ENCODE data around the gene TOP2A. TPM values are rescaled to one million over a fixed set of nuclear protein-coding genes. Genes with fewer than 3 reads are reported as not detected.

Gene TOP2A
- total and polyA plus RNA-seq, 9 of the 15 experiments (the other 6 are each of a cell fraction or from before 2014, with no cell fraction given): 133 to 347 (median 259) TPM

DNA sequence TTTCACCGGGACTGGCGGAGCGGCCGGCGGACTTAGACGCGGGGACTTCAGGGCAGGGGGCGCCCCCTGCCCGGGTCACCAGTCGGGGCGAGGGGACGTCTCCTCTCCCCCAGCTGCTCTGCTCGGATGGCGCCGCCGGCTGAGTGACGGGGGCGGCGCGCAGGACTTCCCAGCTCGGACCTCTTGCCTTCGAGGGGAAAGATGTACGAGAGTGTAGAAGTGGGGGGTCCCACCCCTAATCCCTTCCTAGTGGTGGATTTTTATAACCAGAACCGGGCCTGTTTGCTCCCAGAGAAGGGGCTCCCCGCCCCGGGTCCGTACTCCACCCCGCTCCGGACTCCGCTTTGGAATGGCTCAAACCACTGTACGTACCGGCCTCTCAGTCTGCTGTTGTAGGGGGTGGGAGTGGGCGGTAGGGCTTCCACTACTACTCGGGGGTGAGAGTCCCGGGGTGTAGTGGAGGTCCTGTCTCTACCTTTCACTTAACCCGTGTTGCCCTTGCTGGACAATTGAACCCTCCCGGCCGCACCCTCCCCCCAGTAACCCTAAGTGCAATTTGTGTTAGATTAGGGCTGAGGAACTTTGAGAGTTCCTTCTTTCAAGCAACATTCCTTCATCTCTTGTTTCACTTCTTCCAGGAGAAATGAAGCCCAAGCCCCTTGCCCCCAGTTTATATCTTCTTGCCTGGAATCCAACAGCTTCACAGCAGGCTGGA, 75.0 kb downstream of the TOP2A start:
- FAIRE-seq (no peak), ATAC-seq (no peak), DNase-seq (ENCODE audit: extremely low read depth in 1 of 4, low spot score in 3 of 4) (no peak)
- Histone ChIP-seq H2AFZ (ENCODE audit: low read depth, low read length) (peak overlapping the region; percentile 25; the same call in 1 of the 2 replicates), H3K9me1 (ENCODE audit: control insufficient read depth, insufficient read depth, low read length) (no peaks in the 10 kb centered on the region), H3K27me3 (ENCODE audit: control insufficient read depth in 2 of 2, insufficient read depth in 2 of 2, low read length in 2 of 2) (no peaks in the 10 kb centered on the region), H3K27ac (ENCODE audit: extremely low read depth, low read depth, low read length) (peak overlapping the region; percentile 91; the same call in 2 of the 3 replicates), H3K4me1 (replicated peaks in 1 of 2; ENCODE audit: control insufficient read depth in 2 of 2, insufficient read depth in 2 of 2, low read length in 2 of 2) (peaks cover 48 to 64% of the 10 kb centered on the region in 2 experiments), H3K4me3 (peak overlapping the region; percentile 60), H3K36me3 (ENCODE audit: control insufficient read depth, insufficient read depth, low read length) (peaks cover 26% of the 10 kb centered on the region; the same call in 2 of the 3 replicates), H3K9ac (ENCODE audit: insufficient read depth in 1 of 2, low read depth in 2 of 2, low read length in 2 of 2) (peak overlapping the region; percentile 70 to 89), H4K20me1 (replicated peaks; ENCODE audit: control insufficient read depth, insufficient read depth, low read length) (no peaks in the 10 kb centered on the region; the same call in 1 of the 2 replicates), H3K4me2 (ENCODE audit: insufficient read depth, low read length) (peak overlapping the region; percentile 83), H3K9me3 (replicated peaks; ENCODE audit: control insufficient read depth, insufficient read depth, low read depth, low read length) (no peaks in the 10 kb centered on the region), H3K79me2 (ENCODE audit: control insufficient read depth, insufficient read depth, low read length) (peaks cover 55% of the 10 kb centered on the region)
- in situ Hi-C loops (cut with MboI) (no loop called here), intact Hi-C loops (cut with micrococcal nuclease) (loop anchor here (5.0 kb wide), 1 partner anchor 35 kb away; the partner anchor contains the start of gene RARA)
- POLR2A ChIA-PET: interaction anchor here (0.5 to 1.1 kb wide), 3 partner anchors 14 to 36 kb away, joined by 3 to 5 read pairs (median 4); no protein-coding TSS in a partner anchor
- BruUV-seq (replicated peaks): no TSS peak
- 27% methylated on average over 20 of the region's 38 CpGs for WGBS (ENCODE audit: insufficient coverage, low coverage, missing lambda C conversion rate)
- CTCF ChIA-PET (ENCODE audit: low intra/inter-chr PET ratio): no interaction called here
- TF ChIP-seq POLR2B (IDR thresholded peaks at IDR 0.05; ENCODE audit: low read depth, partially characterized antibody) (no peak), HNRNPH1 (optimal IDR thresholded peaks at IDR 0.05; ENCODE audit: low read depth, low read length) (no peak), ZNF316 (IDR thresholded peaks at IDR 0.05) (no peak), PTRF (tag; IDR thresholded peaks at IDR 0.05) (no peak), ZNF282 (CRISPR knock-in tag; IDR thresholded peaks at IDR 0.05) (no peak), ZC3H8 (IDR thresholded peaks at IDR 0.05) (no peak), NCOA6 (IDR thresholded peaks at IDR 0.05) (no peak), YY1 (IDR thresholded peaks at IDR 0.05; ENCODE audit: borderline replicate concordance in 1 of 3, control insufficient read depth in 1 of 3, extremely low read depth in 1 of 3, insufficient read depth in 3 of 3, insufficient read length in 1 of 3, insufficient replicate concordance in 2 of 3, low read depth in 1 of 3, low read length in 2 of 3) (no peak), EGR1 (conservative IDR thresholded peaks at IDR 0.05) (peak; percentile 25; the same call in 1 of the 2 replicates), PHB (CRISPR knock-in tag; IDR thresholded peaks at IDR 0.05) (no peak)
- TF ChIP-seq, protein P1, sequence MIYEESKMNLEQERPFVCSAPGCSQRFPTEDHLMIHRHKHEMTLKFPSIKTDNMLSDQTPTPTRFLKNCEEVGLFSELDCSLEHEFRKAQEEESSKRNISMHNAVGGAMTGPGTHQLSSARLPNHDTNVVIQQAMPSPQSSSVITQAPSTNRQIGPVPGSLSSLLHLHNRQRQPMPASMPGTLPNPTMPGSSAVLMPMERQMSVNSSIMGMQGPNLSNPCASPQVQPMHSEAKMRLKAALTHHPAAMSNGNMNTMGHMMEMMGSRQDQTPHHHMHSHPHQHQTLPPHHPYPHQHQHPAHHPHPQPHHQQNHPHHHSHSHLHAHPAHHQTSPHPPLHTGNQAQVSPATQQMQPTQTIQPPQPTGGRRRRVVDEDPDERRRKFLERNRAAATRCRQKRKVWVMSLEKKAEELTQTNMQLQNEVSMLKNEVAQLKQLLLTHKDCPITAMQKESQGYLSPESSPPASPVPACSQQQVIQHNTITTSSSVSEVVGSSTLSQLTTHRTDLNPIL (CRISPR knock-in tag; IDR thresholded peaks at IDR 0.05): no peak
- TF ChIP-seq, protein P2, sequence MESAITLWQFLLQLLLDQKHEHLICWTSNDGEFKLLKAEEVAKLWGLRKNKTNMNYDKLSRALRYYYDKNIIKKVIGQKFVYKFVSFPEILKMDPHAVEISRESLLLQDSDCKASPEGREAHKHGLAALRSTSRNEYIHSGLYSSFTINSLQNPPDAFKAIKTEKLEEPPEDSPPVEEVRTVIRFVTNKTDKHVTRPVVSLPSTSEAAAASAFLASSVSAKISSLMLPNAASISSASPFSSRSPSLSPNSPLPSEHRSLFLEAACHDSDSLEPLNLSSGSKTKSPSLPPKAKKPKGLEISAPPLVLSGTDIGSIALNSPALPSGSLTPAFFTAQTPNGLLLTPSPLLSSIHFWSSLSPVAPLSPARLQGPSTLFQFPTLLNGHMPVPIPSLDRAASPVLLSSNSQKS (CRISPR knock-in tag; IDR thresholded peaks at IDR 0.05): no peak
- TF ChIP-seq, protein P3, sequence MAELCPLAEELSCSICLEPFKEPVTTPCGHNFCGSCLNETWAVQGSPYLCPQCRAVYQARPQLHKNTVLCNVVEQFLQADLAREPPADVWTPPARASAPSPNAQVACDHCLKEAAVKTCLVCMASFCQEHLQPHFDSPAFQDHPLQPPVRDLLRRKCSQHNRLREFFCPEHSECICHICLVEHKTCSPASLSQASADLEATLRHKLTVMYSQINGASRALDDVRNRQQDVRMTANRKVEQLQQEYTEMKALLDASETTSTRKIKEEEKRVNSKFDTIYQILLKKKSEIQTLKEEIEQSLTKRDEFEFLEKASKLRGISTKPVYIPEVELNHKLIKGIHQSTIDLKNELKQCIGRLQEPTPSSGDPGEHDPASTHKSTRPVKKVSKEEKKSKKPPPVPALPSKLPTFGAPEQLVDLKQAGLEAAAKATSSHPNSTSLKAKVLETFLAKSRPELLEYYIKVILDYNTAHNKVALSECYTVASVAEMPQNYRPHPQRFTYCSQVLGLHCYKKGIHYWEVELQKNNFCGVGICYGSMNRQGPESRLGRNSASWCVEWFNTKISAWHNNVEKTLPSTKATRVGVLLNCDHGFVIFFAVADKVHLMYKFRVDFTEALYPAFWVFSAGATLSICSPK (IDR thresholded peaks at IDR 0.05; ENCODE audit: borderline replicate concordance): no peak
- TF ChIP-seq, protein P4, sequence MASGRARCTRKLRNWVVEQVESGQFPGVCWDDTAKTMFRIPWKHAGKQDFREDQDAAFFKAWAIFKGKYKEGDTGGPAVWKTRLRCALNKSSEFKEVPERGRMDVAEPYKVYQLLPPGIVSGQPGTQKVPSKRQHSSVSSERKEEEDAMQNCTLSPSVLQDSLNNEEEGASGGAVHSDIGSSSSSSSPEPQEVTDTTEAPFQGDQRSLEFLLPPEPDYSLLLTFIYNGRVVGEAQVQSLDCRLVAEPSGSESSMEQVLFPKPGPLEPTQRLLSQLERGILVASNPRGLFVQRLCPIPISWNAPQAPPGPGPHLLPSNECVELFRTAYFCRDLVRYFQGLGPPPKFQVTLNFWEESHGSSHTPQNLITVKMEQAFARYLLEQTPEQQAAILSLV (tag; IDR thresholded peaks at IDR 0.05): no peak
